Mononuclear cell (primary cell): ENCODE results near the gene CPNE5. TPM values are rescaled to one million over a fixed set of nuclear protein-coding genes. Genes with fewer than 3 reads are reported as not detected.
"Not testable (repeated sequence)": the region's sequence is repeated elsewhere in the genome, so short reads cannot be mapped to it uniquely, and the experiment has no call there.

Experiments
- H3K27me3 ChIP-seq: 2 replicates; pipeline ENCODE4 v1.6.0; 2011; ENCODE audit warnings: low read length, control low read depth; ENCODE audit not compliant: insufficient read depth
- H3K4me1 ChIP-seq: 2 replicates; pipeline ENCODE4 v1.5.1; 2011; ENCODE audit warnings: mild to moderate bottlenecking, low read length, control low read depth; ENCODE audit not compliant: insufficient read depth
- H3K4me3 ChIP-seq: 2 replicates; pipeline ENCODE4 v1.5.1; 2011; ENCODE audit warnings: mild to moderate bottlenecking, low read length, moderate library complexity
- H3K9me3 ChIP-seq: 2 replicates; pipeline ENCODE4 v1.5.1; 2011; ENCODE audit warnings: low read depth, mild to moderate bottlenecking, control low read depth, low read length
- total RNA-seq: library from RNA; depleted of rRNA; stranded (reverse); fragments of >200 nt; gene quantifications from one replicate; pipeline ENCODE4 v1.2.3, GENCODE V29; 2012

The CPNE5 gene
- total RNA-seq, 1 donor = 6.9 TPM

GRCh38 chr6:36735110-36736071, 103.9 kb downstream of the CPNE5 start:
- peaks cover 22% of the 10 kb centered on the region for H3K4me1 ChIP-seq

GRCh38 chr6:36734486-36735060, 104.7 kb downstream of the CPNE5 start:
- no peaks in the 10 kb centered on the region for H3K9me3 ChIP-seq
- no peaks in the 10 kb centered on the region for H3K27me3 ChIP-seq
- peaks cover 22% of the 10 kb centered on the region for H3K4me1 ChIP-seq
- no peak overlapping the region for H3K4me3 ChIP-seq

More at GRCh38 chr6:36735110-36736071, 103.9 kb downstream of the CPNE5 start:
- Histone ChIP-seq H3K9me3 (no peaks in the 10 kb centered on the region), H3K27me3 (no peaks in the 10 kb centered on the region), H3K4me3 (no peak overlapping the region)

- Histone ChIP-seq H3K27me3 (no peaks in the 10 kb centered on the region), H3K4me3 (no peak overlapping the region), H3K4me1 (peaks cover 32% of the 10 kb centered on the region), H3K9me3 (no peaks in the 10 kb centered on the region)
These were observed 105.9 kb downstream of the CPNE5 start for GRCh38 chr6:36733300-36733699.

GRCh38 chr6:36731622-36732310, 107.5 kb downstream of the CPNE5 start:
- H3K9me3 ChIP-seq = no peaks in the 10 kb centered on the region
- H3K4me3 ChIP-seq = no peak overlapping the region
- no peaks in the 10 kb centered on the region for H3K27me3 ChIP-seq
- peaks cover 47% of the 10 kb centered on the region for H3K4me1 ChIP-seq

GRCh38 chr6:36730424-36731380, 108.5 kb downstream of the CPNE5 start:
- Histone ChIP-seq H3K27me3 (no peaks in the 10 kb centered on the region), H3K4me3 (no peak overlapping the region), H3K9me3 (no peaks in the 10 kb centered on the region), H3K4me1 (peaks cover 47% of the 10 kb centered on the region)

GRCh38 chr6:36729161-36729524, 110.1 kb downstream of the CPNE5 start:
- Histone ChIP-seq H3K4me1 (peaks cover 40% of the 10 kb centered on the region), H3K9me3 (no peaks in the 10 kb centered on the region), H3K27me3 (no peaks in the 10 kb centered on the region), H3K4me3 (no peak overlapping the region)

- no peaks in the 10 kb centered on the region for H3K27me3 ChIP-seq
- H3K9me3 ChIP-seq = no peaks in the 10 kb centered on the region
- H3K4me1 ChIP-seq = peaks cover 39% of the 10 kb centered on the region
- no peak overlapping the region for H3K4me3 ChIP-seq
These were observed 110.7 kb downstream of the CPNE5 start for GRCh38 chr6:36728289-36729160.

GRCh38 chr6:36727505-36728021, 111.7 kb downstream of the CPNE5 start:
- H3K9me3 ChIP-seq = no peaks in the 10 kb centered on the region
- no peak overlapping the region for H3K4me3 ChIP-seq
- no peaks in the 10 kb centered on the region for H3K27me3 ChIP-seq
- H3K4me1 ChIP-seq = peaks cover 39% of the 10 kb centered on the region

GRCh38 chr6:36725581-36725980, 113.7 kb downstream of the CPNE5 start:
- Histone ChIP-seq H3K4me1 (peaks cover 39% of the 10 kb centered on the region), H3K27me3 (no peaks in the 10 kb centered on the region), H3K4me3 (no peak overlapping the region), H3K9me3 (no peaks in the 10 kb centered on the region)

GRCh38 chr6:36724514-36725390, 114.5 kb downstream of the CPNE5 start:
- Histone ChIP-seq H3K27me3 (no peaks in the 10 kb centered on the region), H3K4me1 (peaks cover 39% of the 10 kb centered on the region), H3K9me3 (no peaks in the 10 kb centered on the region), H3K4me3 (no peak overlapping the region)

- H3K4me1 ChIP-seq = peaks cover 36% of the 10 kb centered on the region
- H3K27me3 ChIP-seq, H3K9me3 ChIP-seq, H3K4me3 ChIP-seq: not testable (repeated sequence)
These were observed 115.3 kb downstream of the CPNE5 start for GRCh38 chr6:36723992-36724391.

- Histone ChIP-seq H3K4me1 (peaks cover 25% of the 10 kb centered on the region), H3K9me3 (no peaks in the 10 kb centered on the region), H3K27me3 (no peaks in the 10 kb centered on the region), H3K4me3 (no peak overlapping the region)
These were observed 116.4 kb downstream of the CPNE5 start for GRCh38 chr6:36722879-36723278.

- no peak overlapping the region for H3K4me3 ChIP-seq
- H3K4me1 ChIP-seq = peaks cover 20% of the 10 kb centered on the region
- no peaks in the 10 kb centered on the region for H3K27me3 ChIP-seq
- H3K9me3 ChIP-seq = no peaks in the 10 kb centered on the region
These were observed 116.9 kb downstream of the CPNE5 start for GRCh38 chr6:36722365-36722764.
